NCI-H526 treated with DMSO at 0.1 percent for 48 hours (cell line): ENCODE results near the gene MESD.

ENCODE experiments used
- DNase-seq: peaks from one replicate; lab custom pipeline; 2025; lab: John Stamatoyannopoulos, UW

The MESD gene

DNA sequence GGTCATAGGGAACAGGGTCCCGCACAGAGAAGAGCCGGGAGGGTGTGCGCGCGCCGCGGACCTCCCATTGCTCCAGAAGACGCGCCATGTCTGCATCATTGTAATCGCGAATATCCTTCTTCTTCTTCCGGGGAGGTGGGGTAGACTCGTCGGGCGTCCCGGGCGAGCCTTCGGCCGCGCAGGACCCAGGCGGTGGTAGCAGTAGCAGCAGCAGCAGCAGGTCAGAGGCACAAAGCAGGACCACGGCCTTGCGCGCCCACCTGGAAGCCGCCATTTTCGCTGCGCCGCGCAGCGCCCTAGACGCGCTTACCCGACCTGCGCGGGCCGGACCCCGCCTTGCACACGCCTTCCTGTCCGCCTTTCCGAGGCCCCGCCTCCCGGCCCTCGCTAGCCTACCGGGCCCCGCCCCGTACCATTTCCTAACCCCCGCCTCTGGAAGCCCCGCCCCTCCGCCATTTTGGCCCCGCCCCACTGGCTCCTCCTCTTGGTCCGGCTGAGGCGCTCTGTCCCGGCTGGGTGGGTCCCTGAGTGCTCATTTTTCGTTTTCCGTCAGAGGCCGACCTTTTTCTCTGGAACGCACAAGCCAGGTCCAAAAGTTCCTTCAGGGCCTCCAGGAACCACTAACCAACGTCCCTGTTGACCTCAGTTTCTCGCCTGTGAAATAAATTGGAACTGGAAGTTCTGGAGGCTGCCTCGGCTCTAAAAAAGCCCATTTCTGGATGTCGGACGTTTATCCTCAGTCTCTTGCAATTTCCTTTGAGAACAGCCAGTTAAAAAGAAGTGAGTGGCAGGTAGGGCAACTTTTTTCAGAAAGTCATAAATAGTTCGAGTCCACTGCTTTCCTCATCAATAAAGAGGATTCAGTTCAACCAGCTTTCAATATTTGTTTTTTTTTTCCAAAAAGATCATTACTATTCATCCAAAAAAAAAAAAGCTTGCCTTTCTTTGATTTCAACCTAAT, at the start of gene MESD:
TSS of gene MESD (minus strand) at position 302 of the 961 bp plus-strand sequence. CDS start at position 274, 28 bp downstream.
- peak; percentile 94 for DNase-seq

GRCh38 chr15:81038975-81039607, 49.5 kb upstream of the MESD start:
- no peak for DNase-seq

- DNase-seq = no peak
Observed at GRCh38 chr15:81037952-81038743, 48.5 kb upstream of the MESD start.

DNA sequence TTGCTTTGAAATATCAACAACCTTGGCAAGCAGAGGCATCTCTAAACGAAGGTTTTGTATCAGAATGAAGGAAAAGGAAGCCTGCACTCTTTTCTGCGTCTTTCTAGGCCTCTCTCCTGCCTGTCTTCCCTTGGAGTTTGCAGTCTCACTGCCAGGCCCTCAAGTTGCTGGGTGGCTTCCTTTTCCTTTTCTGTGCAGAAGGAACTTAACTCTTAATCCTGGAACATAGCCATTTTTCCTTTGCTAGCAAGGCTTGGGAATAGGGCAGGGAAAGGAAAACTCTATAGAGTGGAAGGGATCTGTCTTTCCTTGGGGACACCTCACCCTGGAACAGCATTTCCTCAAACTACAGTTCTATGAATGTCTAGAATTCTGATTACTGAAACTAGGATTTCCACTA, 43.9 kb upstream of the MESD start:
- no peak for DNase-seq

- no peak for DNase-seq
Observed at GRCh38 chr15:81032818-81033217, 43.2 kb upstream of the MESD start.

- no peak for DNase-seq
Observed at GRCh38 chr15:81032355-81032754, 42.7 kb upstream of the MESD start.

DNA sequence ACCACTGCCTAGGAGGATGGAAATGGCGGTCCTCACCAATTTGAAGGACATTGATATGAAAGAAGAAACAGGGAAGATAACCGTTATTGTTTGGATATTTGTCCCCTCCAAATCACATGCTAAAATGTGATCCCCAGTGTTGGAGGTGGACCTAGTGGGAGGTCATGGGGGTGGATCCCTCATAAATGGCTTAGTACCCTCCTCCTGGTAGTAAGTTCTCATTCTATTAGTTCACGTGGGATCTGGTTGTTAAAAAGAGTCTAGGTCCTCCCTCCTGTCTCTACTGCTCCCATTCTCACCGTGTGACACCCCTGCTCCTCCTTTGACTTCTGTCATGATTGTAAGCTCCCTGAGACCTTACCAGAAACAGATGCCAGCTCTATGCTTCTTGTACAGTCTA, 41.6 kb upstream of the MESD start:
- no peak for DNase-seq

GRCh38 chr15:81030301-81030750, 40.7 kb upstream of the MESD start:
- no peak for DNase-seq

- DNase-seq = no peak
Observed at GRCh38 chr15:81029414-81030300, 40.0 kb upstream of the MESD start.

DNA sequence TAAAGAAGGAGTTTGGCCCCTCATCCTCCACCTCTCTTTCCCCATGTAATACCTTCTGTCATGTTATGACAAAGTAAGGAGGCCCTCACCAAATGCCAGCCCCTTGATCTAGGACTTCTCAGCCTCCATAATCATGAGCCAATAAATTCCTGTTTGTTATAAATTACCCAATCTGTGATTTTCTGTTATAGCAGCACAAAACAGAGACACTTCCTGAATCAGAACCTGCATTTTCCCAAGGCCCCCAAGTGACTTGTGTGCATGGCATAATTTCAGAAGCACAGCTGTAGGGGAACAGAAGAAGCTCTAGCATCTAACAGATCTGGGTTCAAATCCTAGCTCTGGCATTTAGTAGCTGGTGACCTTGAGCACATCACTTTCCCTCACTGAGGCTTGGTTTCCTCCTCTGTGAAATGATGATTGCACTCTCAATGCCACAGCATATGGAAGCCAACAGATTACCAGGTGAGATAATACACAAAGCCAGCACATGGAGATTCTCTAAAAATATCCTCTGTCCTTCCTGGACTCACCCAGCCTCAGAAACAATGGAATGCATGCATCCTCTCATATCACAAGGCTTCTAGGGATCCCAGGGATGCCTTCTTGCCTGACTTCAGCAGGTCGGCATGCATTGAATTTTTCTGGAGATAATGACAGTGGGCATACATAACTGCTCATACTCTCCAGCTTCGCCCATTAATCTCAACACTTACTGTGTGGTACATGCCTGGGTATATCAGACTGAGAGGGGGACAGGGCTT, 37.4 kb upstream of the MESD start:
- no peak for DNase-seq

DNA sequence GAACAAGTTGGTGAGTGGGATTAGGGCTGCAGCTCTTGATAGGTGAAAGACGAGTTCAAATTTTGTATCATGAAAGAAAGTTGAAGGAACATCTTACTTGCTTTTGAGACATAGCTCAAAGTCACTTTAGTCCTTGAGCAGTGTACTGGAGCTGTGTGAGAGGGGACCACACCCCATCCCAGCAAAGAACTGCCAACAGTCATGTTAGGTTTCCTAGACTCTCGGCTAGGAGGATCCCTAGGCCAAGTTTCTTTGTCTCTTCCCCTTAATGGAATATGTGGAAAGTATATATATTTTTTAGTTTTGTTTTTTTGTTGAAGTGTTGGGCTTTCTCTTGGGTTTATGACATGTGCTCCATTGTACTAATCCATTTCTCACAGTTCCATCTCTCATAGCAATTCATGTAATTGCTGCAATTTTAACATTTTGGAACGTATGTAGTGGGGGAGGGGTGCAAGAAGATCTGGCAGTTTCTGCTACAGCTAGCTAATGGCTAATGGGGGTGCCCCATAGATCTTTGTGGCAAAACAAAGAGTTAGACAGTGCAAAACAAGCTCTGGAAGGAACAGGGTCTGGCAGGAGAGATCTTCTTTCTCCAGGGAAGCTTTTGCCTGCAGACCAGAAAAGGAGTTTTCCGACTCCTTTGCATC, 36.2 kb upstream of the MESD start:
- DNase-seq = no peak

GRCh38 chr15:81024936-81025335, 35.3 kb upstream of the MESD start:
- DNase-seq = no peak

DNA sequence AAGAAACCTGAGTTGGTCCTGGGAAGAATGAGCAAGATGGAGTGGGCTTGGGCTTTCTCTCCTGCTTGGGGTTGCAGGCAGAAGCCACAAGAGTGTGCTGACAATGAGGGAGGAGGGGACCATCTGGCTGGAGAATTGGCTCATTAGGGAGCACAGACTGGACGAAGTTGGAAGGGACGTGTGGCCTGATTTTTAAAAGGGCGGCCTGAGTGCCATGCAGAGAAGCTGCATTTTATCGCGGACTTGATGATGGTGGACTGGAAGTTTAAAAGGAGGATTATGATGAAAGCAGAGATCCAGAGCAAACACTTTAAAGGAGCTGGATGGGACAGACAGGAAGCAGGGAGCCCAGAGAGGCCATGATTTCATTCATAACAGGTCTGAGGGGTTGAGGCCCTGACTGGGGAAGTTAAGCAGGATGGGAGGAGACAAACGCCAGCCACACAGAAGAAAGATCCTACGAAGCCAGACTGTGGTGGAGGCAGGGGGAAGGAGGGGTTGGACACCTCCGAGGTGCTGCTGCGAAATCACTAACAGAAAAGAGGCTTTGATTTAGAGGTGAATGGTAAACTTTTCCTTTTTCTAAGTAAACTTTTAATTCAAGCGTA, 34.8 kb upstream of the MESD start:
- DNase-seq = no peak

GRCh38 chr15:81023483-81024264, 34.1 kb upstream of the MESD start:
- DNase-seq = no peak

- DNase-seq = no peak
Observed at GRCh38 chr15:81021321-81021720, 31.7 kb upstream of the MESD start.

GRCh38 chr15:81018197-81018596, 28.6 kb upstream of the MESD start:
- no peak for DNase-seq

DNA sequence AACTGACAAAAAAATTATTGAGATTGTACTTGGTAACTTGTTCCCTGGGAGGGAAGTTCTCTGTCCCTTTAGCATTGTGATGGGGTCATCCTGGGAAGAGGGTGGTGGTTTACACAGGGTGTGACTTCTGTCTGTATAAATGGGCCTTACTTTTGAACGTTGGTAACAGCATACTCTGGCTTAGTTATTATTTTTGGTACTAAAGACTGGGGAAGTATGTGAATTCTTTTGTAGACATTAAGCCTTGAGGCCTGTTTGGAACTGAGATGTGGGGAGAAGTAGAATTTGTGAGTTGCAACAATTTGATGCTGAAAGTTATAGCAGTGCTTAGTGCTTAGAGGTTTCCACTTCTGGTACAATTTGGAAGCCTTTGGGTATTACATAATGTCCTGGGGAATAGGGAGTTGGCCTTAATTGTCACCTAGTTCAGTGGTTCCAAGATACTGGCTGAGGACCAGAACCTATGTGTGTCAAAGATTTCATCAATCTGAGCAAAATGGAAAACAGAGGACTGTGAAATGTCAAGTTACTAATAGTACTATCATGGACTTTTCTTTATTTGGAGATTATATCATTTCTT, 27.0 kb upstream of the MESD start:
- DNase-seq = no peak
